Prostate gland (tissue), 2 donors: ENCODE results near the gene UXS1.
"Not testable (repeated sequence)": the region's sequence is repeated elsewhere in the genome, so short reads cannot be mapped to it uniquely, and the experiment has no call there.

Experiments used
- POLR2A ChIP-seq: fragments of 450-650 bp; IDR thresholded peaks from one replicate; pipeline ENCODE4 v1.6.1; 2016; ENCODE audit warnings: antibody characterized with exemption, mild to moderate bottlenecking
- POLR2AphosphoS5 ChIP-seq: sonication (generic); formaldehyde crosslinking; IDR thresholded peaks from one replicate; pipeline ENCODE4 v1.6.1; 2017; ENCODE audit warnings: antibody characterized with exemption
- TF ChIP-seq, protein P1 (sequence below), 4 experiments: fragments of 200-600 bp in 2 of 4; fragments of 450-650 bp in 2 of 4; sonication (generic) in 2 of 4; IDR thresholded peaks; 1 replicate in 3 of 4; 2 replicates in 1 of 4; pipeline ENCODE4 v1.5.1; 2016 to 2019; ENCODE audit warnings: antibody characterized with exemption in 4 of 4, mild to moderate bottlenecking in 2 of 4, moderate library complexity in 2 of 4

DNA sequence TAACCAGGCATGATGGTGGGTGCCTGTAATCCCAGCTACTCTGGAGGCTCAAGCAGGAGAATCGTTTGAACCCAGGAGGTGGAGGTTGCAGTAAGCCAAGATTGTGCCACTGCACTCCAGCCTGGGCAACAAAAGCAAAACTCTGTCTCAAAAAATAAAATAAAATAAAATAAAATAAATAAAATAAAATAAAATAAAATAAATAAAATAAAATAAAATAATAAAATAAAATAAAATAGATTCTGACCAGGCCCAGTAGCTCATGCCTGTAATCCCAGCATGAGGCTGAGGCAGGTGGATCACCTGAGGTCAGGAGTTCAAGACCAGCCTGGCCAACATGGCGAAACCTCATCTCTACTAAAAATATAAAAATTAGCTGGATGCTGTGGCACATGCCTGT is 45.4 kb upstream of the UXS1 start:
- TF ChIP-seq, protein P1, sequence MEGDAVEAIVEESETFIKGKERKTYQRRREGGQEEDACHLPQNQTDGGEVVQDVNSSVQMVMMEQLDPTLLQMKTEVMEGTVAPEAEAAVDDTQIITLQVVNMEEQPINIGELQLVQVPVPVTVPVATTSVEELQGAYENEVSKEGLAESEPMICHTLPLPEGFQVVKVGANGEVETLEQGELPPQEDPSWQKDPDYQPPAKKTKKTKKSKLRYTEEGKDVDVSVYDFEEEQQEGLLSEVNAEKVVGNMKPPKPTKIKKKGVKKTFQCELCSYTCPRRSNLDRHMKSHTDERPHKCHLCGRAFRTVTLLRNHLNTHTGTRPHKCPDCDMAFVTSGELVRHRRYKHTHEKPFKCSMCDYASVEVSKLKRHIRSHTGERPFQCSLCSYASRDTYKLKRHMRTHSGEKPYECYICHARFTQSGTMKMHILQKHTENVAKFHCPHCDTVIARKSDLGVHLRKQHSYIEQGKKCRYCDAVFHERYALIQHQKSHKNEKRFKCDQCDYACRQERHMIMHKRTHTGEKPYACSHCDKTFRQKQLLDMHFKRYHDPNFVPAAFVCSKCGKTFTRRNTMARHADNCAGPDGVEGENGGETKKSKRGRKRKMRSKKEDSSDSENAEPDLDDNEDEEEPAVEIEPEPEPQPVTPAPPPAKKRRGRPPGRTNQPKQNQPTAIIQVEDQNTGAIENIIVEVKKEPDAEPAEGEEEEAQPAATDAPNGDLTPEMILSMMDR (IDR thresholded peaks at IDR 0.05), result not testable (repeated sequence)
- not testable (repeated sequence) for TF ChIP-seq POLR2A, POLR2AphosphoS5
